ENCODE results near the gene MKKS.

The MKKS gene

DNA sequence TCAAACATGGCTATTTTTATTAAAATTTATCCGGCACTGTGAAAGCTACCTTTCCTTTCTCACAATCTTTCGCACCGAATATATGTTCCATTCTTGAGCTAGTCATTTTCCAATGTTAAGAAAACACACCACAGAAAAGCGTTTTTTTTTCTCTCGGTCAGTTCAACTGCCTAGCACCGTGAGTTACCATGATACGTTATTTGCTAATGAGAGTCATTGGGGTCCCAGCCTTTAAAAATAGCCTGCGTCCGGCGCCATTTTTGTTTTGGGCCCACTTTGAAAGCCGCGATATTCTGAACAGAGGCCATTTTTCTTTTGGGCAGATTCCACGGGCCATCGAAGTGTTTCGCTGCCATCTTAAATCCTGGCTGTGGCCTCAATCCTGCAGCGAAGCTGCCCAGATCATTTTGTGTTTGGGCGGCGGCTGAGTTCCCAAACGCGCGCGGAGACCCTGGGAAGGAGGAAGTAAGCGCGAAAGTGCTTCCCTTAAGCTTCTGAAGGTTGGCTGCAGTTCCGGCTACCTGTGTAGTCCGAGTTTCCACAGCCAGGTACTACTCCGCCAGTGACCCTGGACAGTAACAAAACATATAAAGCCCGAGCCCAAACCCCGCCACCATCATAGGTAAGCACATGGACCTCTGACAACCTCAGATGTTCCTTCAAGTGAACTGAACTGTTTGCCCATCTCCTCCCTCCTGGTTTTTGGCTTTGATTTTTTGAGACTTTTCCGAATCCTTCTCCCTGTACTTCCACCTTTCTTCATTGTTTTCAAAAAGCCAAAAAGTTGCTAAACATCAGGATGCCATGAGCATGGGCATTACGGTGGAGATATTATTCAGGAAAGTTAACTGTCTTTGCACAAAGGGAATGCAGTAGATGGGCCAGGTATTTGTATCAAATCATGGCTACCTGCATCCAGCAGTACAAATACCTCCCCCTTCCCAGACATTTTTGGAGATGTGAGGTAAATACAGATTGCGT lies 1.1 kb upstream of the MKKS start, which contains the start of gene SLX4IP:
Gene SLX4IP (plus strand): TSS at position 474 of the 981 bp plus-strand sequence. CDS start 22,900 bp downstream, outside the sequence.
- Histone ChIP-seq H3K27ac (ENCODE audit: poor library complexity, severe bottlenecking) (peak within 1 kb of the TSS; percentile 79), H3K9me3 (ENCODE audit: severe bottlenecking) (no peaks in the 10 kb centered on the region), H3K4me3 (ENCODE audit: severe bottlenecking) (peak within 1 kb of the TSS; percentile 75), H3K36me3 (ENCODE audit: low read depth) (peaks cover 12% of the 10 kb centered on the region), H3K4me1 (ENCODE audit: insufficient read depth, poor library complexity, severe bottlenecking) (peaks cover 13% of the 10 kb centered on the region), H3K27me3 (ENCODE audit: insufficient read depth, poor library complexity, severe bottlenecking) (no peaks in the 10 kb centered on the region)
- ATAC-seq (ENCODE audit: low read depth) (peak; percentile 78), DNase-seq (ENCODE audit: low spot score) (peak; percentile 93)
- TF ChIP-seq, protein P1, sequence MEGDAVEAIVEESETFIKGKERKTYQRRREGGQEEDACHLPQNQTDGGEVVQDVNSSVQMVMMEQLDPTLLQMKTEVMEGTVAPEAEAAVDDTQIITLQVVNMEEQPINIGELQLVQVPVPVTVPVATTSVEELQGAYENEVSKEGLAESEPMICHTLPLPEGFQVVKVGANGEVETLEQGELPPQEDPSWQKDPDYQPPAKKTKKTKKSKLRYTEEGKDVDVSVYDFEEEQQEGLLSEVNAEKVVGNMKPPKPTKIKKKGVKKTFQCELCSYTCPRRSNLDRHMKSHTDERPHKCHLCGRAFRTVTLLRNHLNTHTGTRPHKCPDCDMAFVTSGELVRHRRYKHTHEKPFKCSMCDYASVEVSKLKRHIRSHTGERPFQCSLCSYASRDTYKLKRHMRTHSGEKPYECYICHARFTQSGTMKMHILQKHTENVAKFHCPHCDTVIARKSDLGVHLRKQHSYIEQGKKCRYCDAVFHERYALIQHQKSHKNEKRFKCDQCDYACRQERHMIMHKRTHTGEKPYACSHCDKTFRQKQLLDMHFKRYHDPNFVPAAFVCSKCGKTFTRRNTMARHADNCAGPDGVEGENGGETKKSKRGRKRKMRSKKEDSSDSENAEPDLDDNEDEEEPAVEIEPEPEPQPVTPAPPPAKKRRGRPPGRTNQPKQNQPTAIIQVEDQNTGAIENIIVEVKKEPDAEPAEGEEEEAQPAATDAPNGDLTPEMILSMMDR (IDR thresholded peaks at IDR 0.05; ENCODE audit: poor library complexity, severe bottlenecking) = no peak

DNA sequence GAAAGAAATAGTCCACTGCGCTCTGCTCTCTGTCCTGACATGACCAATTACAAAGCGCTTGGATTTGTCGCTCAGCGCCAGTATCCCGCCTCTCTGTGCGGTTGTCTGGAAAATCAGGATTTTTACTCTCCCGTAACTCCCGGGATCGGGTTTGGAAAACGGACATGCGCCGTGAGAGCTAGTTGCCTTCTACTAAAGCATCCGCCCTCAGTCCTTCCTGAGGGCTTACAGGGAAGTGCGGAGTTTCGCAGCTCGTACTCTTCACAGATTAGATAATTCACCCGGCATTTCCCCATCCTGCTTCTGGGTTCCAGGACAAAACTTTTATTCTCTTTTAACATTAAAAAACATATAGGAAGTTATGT lies 427 bp upstream of the MKKS start:
- no peaks in the 10 kb centered on the region for H3K9me3 ChIP-seq (ENCODE audit: severe bottlenecking)

GRCh38 chr20:10433014-10433622 lies 904 bp downstream of the MKKS start:
- H3K27me3 ChIP-seq (ENCODE audit: insufficient read depth, poor library complexity, severe bottlenecking) = no peaks in the 10 kb centered on the region
- H3K9me3 ChIP-seq (ENCODE audit: severe bottlenecking) = no peaks in the 10 kb centered on the region
- DNase-seq (ENCODE audit: low spot score) (no peak), ATAC-seq (ENCODE audit: low read depth) (no peak; the same call in 2 of the 3 replicates)
- peaks cover 17% of the 10 kb centered on the region for H3K4me1 ChIP-seq (ENCODE audit: insufficient read depth, poor library complexity, severe bottlenecking)
- TF ChIP-seq, protein P1 (IDR thresholded peaks at IDR 0.05; ENCODE audit: poor library complexity, severe bottlenecking) = no peak
- peaks cover 13% of the 10 kb centered on the region for H3K36me3 ChIP-seq (ENCODE audit: low read depth)
- H3K27ac ChIP-seq (ENCODE audit: poor library complexity, severe bottlenecking) = peak overlapping the region; percentile 79
- H3K4me3 ChIP-seq (ENCODE audit: severe bottlenecking) = peak overlapping the region; percentile 75

More for the DNA sequence above, 427 bp upstream of the MKKS start:
- Histone ChIP-seq H3K4me1 (ENCODE audit: insufficient read depth, poor library complexity, severe bottlenecking) (peaks cover 17% of the 10 kb centered on the region), H3K36me3 (ENCODE audit: low read depth) (peaks cover 14% of the 10 kb centered on the region), H3K27ac (ENCODE audit: poor library complexity, severe bottlenecking) (peak overlapping the region; percentile 79), H3K4me3 (ENCODE audit: severe bottlenecking) (peak overlapping the region; percentile 75), H3K27me3 (ENCODE audit: insufficient read depth, poor library complexity, severe bottlenecking) (no peaks in the 10 kb centered on the region)
- ATAC-seq (ENCODE audit: low read depth) = peak; percentile 64
- TF ChIP-seq, protein P1 (IDR thresholded peaks at IDR 0.05; ENCODE audit: poor library complexity, severe bottlenecking) = no peak
- DNase-seq (ENCODE audit: low spot score) = peak; percentile 93

DNA sequence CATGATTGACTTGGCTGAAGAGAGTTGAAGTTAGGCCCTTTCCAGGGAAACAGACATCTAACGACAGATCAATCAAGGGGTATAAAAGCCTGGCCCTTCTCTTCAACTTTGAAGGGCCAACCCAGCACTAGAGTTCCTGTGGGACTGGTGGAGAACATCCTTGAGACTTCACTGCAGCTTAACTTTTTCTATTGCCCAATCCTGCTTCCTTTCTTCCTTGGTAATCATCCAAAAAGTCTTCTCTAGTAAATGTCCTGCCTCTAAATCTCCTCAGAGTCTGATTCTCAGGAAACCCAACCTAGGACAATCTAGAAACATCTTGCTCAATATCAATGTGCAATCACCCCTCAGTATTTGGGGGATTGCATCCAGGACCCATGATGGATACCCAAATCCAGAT lies 1.9 kb downstream of the MKKS start:
- H3K9me3 ChIP-seq (ENCODE audit: severe bottlenecking) = no peaks in the 10 kb centered on the region
- DNase-seq (ENCODE audit: low spot score) = no peak
- H3K36me3 ChIP-seq (ENCODE audit: low read depth) = peaks cover 21% of the 10 kb centered on the region; the same call in 1 of the 2 replicates
- peak overlapping the region; percentile 5 for H3K27ac ChIP-seq (ENCODE audit: poor library complexity, severe bottlenecking)
- H3K4me3 ChIP-seq (ENCODE audit: severe bottlenecking) = no peak overlapping the region
- TF ChIP-seq, protein P1 (IDR thresholded peaks at IDR 0.05; ENCODE audit: poor library complexity, severe bottlenecking) = no peak
- ATAC-seq (ENCODE audit: low read depth) = no peak
- peaks cover 17% of the 10 kb centered on the region for H3K4me1 ChIP-seq (ENCODE audit: insufficient read depth, poor library complexity, severe bottlenecking)
- no peaks in the 10 kb centered on the region for H3K27me3 ChIP-seq (ENCODE audit: insufficient read depth, poor library complexity, severe bottlenecking)
